Measurements from ENCODE around the gene CEP57L1.

The CEP57L1 gene

DNA sequence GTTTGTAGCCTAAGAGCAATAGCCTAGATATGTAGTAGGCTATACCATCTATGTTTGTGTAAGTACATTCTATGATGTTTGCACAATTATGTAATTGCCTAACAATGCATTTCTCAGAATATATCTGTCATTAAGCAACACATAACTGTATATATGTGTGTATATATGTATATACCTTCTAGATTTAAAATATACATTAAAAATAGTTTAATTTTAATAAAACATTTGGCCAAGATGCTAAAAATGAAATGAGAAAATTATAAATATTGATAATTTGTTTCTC, 21.2 kb upstream of the CEP57L1 start:
- no peak overlapping the region for H3K4me3 ChIP-seq (ENCODE audit: insufficient read depth in 1 of 2, low read depth in 1 of 2, low read length in 2 of 2)
- no peak overlapping the region for H3K18ac ChIP-seq (ENCODE audit: low read depth in 1 of 2, low read length in 2 of 2)
- no peak overlapping the region for H2AFZ ChIP-seq (ENCODE audit: low read depth, low read length)
- H3K79me1 ChIP-seq (replicated peaks; ENCODE audit: low read length, poor library complexity, severe bottlenecking) = peaks cover 15% of the 10 kb centered on the region
- H3K27ac ChIP-seq (ENCODE audit: low read length, poor library complexity, severe bottlenecking) = no peak overlapping the region
- no peak for DNase-seq
- H3K36me3 ChIP-seq (ENCODE audit: control insufficient read depth in 1 of 2, insufficient read depth in 2 of 2, low read depth in 1 of 2, low read length in 2 of 2) = no peaks in the 10 kb centered on the region
- no peak overlapping the region for H3K4me2 ChIP-seq (ENCODE audit: low read length, poor library complexity, severe bottlenecking)
- no peak overlapping the region for H2BK5ac ChIP-seq (ENCODE audit: low read depth, low read length, poor library complexity, severe bottlenecking)
- no peak overlapping the region for H3K9ac ChIP-seq (ENCODE audit: low read length)
- no peak overlapping the region for H2BK12ac ChIP-seq (ENCODE audit: low read length in 2 of 2)
- no peak overlapping the region for H3K23ac ChIP-seq (ENCODE audit: low read length in 2 of 2)
- no peak overlapping the region for H2BK120ac ChIP-seq (ENCODE audit: low read depth, low read length)
- no peaks in the 10 kb centered on the region for H3K27me3 ChIP-seq (ENCODE audit: control insufficient read depth in 1 of 2, insufficient read depth in 1 of 2, low read length in 2 of 2)
- no peaks in the 10 kb centered on the region for H3K9me3 ChIP-seq (ENCODE audit: control insufficient read depth, low read length)
- no peak overlapping the region for H3K14ac ChIP-seq (ENCODE audit: low read length in 2 of 2)
- peaks cover 1% of the 10 kb centered on the region for H3K4me1 ChIP-seq (ENCODE audit: control insufficient read depth, insufficient read depth, low read depth, low read length)
- no peak overlapping the region for H2AK5ac ChIP-seq (ENCODE audit: low read length, severe bottlenecking)
- no peak overlapping the region for H2BK15ac ChIP-seq (ENCODE audit: low read depth, poor library complexity, severe bottlenecking)
- no peak overlapping the region for H4K91ac ChIP-seq (ENCODE audit: low read length)
- H3K4ac ChIP-seq (ENCODE audit: low read depth in 1 of 2, low read length in 2 of 2) = no peak overlapping the region
- H4K8ac ChIP-seq (ENCODE audit: low read length) = no peak overlapping the region

DNA sequence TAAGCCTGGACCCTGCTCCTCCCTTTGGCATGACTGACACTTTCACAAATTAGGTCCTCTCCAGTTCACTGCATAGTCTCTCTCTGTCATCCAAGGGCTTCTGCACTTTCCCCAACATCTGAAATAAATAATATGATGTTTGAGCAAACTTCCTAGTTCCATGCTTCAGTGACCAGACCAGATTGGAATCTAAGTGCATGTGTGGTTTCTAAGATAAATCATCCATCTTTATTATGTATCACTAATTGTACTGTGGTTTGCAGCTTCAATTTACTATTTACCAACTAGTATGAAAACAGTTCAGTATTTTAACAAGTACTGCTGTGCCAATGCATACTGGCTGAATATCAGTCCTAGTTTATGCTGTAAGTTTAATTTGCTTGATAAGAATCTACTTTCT, 19.4 kb upstream of the CEP57L1 start:
- no peak overlapping the region for H2BK12ac ChIP-seq (ENCODE audit: low read length in 2 of 2)

DNA sequence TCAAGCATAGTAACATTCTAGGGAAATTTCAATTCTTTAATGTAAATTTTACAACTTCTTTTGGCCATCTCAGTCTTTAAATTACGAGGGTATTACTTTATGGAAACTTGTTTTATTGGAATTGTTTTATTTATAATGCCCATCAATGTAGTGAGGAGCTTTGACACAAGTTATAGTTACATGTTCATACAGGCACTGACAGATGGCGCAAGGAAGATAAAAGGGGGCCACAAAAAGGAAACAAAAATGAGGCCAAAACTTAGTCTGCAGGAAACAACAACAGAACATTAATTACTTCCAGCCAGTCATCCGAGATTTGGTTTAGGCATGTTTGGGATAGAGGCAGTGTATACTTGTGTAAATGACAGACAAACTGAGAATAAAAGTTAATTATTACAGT, 18.9 kb upstream of the CEP57L1 start:
- Histone ChIP-seq H3K27me3 (ENCODE audit: control insufficient read depth in 1 of 2, insufficient read depth in 1 of 2, low read length in 2 of 2) (no peaks in the 10 kb centered on the region), H3K14ac (ENCODE audit: low read length in 2 of 2) (no peak overlapping the region), H3K4me3 (ENCODE audit: insufficient read depth in 1 of 2, low read depth in 1 of 2, low read length in 2 of 2) (no peak overlapping the region), H3K9ac (ENCODE audit: low read length) (no peak overlapping the region), H3K36me3 (ENCODE audit: control insufficient read depth in 1 of 2, insufficient read depth in 2 of 2, low read depth in 1 of 2, low read length in 2 of 2) (no peaks in the 10 kb centered on the region), H2BK15ac (ENCODE audit: low read depth, poor library complexity, severe bottlenecking) (no peak overlapping the region), H3K4me1 (ENCODE audit: control insufficient read depth, insufficient read depth, low read depth, low read length) (no peaks in the 10 kb centered on the region), H3K4me2 (ENCODE audit: low read length, poor library complexity, severe bottlenecking) (no peak overlapping the region), H4K8ac (ENCODE audit: low read length) (no peak overlapping the region), H3K79me1 (replicated peaks; ENCODE audit: low read length, poor library complexity, severe bottlenecking) (peaks cover 13% of the 10 kb centered on the region), H2BK12ac (ENCODE audit: low read length in 2 of 2) (no peak overlapping the region), H3K23ac (ENCODE audit: low read length in 2 of 2) (no peak overlapping the region), H2BK120ac (ENCODE audit: low read depth, low read length) (no peak overlapping the region), H3K18ac (ENCODE audit: low read depth in 1 of 2, low read length in 2 of 2) (no peak overlapping the region), H4K91ac (ENCODE audit: low read length) (no peak overlapping the region), H2BK5ac (ENCODE audit: low read depth, low read length, poor library complexity, severe bottlenecking) (no peak overlapping the region), H2AFZ (ENCODE audit: low read depth, low read length) (no peak overlapping the region), H3K4ac (ENCODE audit: low read depth in 1 of 2, low read length in 2 of 2) (no peak overlapping the region), H3K9me3 (ENCODE audit: control insufficient read depth, low read length) (no peaks in the 10 kb centered on the region), H2AK5ac (ENCODE audit: low read length, severe bottlenecking) (no peak overlapping the region), H3K27ac (ENCODE audit: low read length, poor library complexity, severe bottlenecking) (no peak overlapping the region)
- 100% methylated on average over 1 of the region's 3 CpGs for WGBS
- DNase-seq = no peak

More for the DNA sequence above, 19.4 kb upstream of the CEP57L1 start:
- no peak overlapping the region for H3K18ac ChIP-seq (ENCODE audit: low read depth in 1 of 2, low read length in 2 of 2)
- H3K36me3 ChIP-seq (ENCODE audit: control insufficient read depth in 1 of 2, insufficient read depth in 2 of 2, low read depth in 1 of 2, low read length in 2 of 2) = no peaks in the 10 kb centered on the region
- H3K4me1 ChIP-seq (ENCODE audit: control insufficient read depth, insufficient read depth, low read depth, low read length) = no peaks in the 10 kb centered on the region
- no peak overlapping the region for H3K4me3 ChIP-seq (ENCODE audit: insufficient read depth in 1 of 2, low read depth in 1 of 2, low read length in 2 of 2)
- H3K4ac ChIP-seq (ENCODE audit: low read depth in 1 of 2, low read length in 2 of 2) = no peak overlapping the region
- no peak overlapping the region for H2AFZ ChIP-seq (ENCODE audit: low read depth, low read length)
- H2BK5ac ChIP-seq (ENCODE audit: low read depth, low read length, poor library complexity, severe bottlenecking) = no peak overlapping the region
- H3K79me1 ChIP-seq (replicated peaks; ENCODE audit: low read length, poor library complexity, severe bottlenecking) = peaks cover 15% of the 10 kb centered on the region
- H3K23ac ChIP-seq (ENCODE audit: low read length in 2 of 2) = no peak overlapping the region
- peak; percentile 19 for DNase-seq
- H3K14ac ChIP-seq (ENCODE audit: low read length in 2 of 2) = no peak overlapping the region
- H2BK15ac ChIP-seq (ENCODE audit: low read depth, poor library complexity, severe bottlenecking) = no peak overlapping the region
- no peak overlapping the region for H3K4me2 ChIP-seq (ENCODE audit: low read length, poor library complexity, severe bottlenecking)
- no peak overlapping the region for H2AK5ac ChIP-seq (ENCODE audit: low read length, severe bottlenecking)
- no peak overlapping the region for H4K91ac ChIP-seq (ENCODE audit: low read length)
- peak overlapping the region; percentile 23 for H3K9ac ChIP-seq (ENCODE audit: low read length)
- no peak overlapping the region for H4K8ac ChIP-seq (ENCODE audit: low read length)
- H3K27me3 ChIP-seq (ENCODE audit: control insufficient read depth in 1 of 2, insufficient read depth in 1 of 2, low read length in 2 of 2) = no peaks in the 10 kb centered on the region
- no peaks in the 10 kb centered on the region for H3K9me3 ChIP-seq (ENCODE audit: control insufficient read depth, low read length)
- no peak overlapping the region for H2BK120ac ChIP-seq (ENCODE audit: low read depth, low read length)
- no peak overlapping the region for H3K27ac ChIP-seq (ENCODE audit: low read length, poor library complexity, severe bottlenecking)

DNA sequence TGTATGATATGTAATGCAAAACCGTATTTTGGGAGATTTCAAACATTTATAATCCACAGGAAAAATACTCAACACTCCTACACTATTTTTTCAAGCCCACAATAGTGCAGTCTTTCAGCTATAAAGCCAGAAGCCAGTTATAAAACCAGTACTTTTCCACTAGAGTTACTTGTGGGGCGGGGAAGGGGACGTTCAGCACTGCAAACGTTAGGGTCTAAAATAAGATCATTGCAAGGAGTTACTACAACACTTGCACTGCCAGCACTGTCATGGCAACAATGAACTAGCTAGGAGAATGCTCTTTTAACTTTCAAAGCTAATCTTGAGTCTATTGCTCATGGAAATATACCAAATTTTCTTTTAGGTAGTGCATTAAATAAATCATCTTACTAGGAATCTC, 15.3 kb upstream of the CEP57L1 start:
- Histone ChIP-seq H3K4me1 (ENCODE audit: control insufficient read depth, insufficient read depth, low read depth, low read length) (peaks cover 1% of the 10 kb centered on the region), H4K91ac (ENCODE audit: low read length) (no peak overlapping the region), H3K18ac (ENCODE audit: low read depth in 1 of 2, low read length in 2 of 2) (no peak overlapping the region), H3K79me1 (replicated peaks; ENCODE audit: low read length, poor library complexity, severe bottlenecking) (peaks cover 16% of the 10 kb centered on the region), H3K4me3 (ENCODE audit: insufficient read depth in 1 of 2, low read depth in 1 of 2, low read length in 2 of 2) (no peak overlapping the region), H3K9me3 (ENCODE audit: control insufficient read depth, low read length) (no peaks in the 10 kb centered on the region), H3K14ac (ENCODE audit: low read length in 2 of 2) (no peak overlapping the region), H3K27ac (ENCODE audit: low read length, poor library complexity, severe bottlenecking) (no peak overlapping the region), H3K36me3 (ENCODE audit: control insufficient read depth in 1 of 2, insufficient read depth in 2 of 2, low read depth in 1 of 2, low read length in 2 of 2) (peaks cover 0 to 3% of the 10 kb centered on the region in 2 experiments), H4K8ac (ENCODE audit: low read length) (no peak overlapping the region), H3K27me3 (ENCODE audit: control insufficient read depth in 1 of 2, insufficient read depth in 1 of 2, low read length in 2 of 2) (no peaks in the 10 kb centered on the region), H3K4me2 (ENCODE audit: low read length, poor library complexity, severe bottlenecking) (no peak overlapping the region), H2AFZ (ENCODE audit: low read depth, low read length) (no peak overlapping the region), H3K9ac (ENCODE audit: low read length) (peak overlapping the region; percentile 68), H2BK12ac (ENCODE audit: low read length in 2 of 2) (no peak overlapping the region), H2BK15ac (ENCODE audit: low read depth, poor library complexity, severe bottlenecking) (no peak overlapping the region), H2BK5ac (ENCODE audit: low read depth, low read length, poor library complexity, severe bottlenecking) (no peak overlapping the region), H3K4ac (ENCODE audit: low read depth in 1 of 2, low read length in 2 of 2) (no peak overlapping the region), H3K23ac (ENCODE audit: low read length in 2 of 2) (no peak overlapping the region), H2AK5ac (ENCODE audit: low read length, severe bottlenecking) (no peak overlapping the region), H2BK120ac (ENCODE audit: low read depth, low read length) (no peak overlapping the region)
- WGBS = 34% methylated on average over 3 of the region's 4 CpGs
- DNase-seq = peak; percentile 58
